Caki2 (cell line): ENCODE results near the gene EDEM1. TPM values are rescaled to one million over a fixed set of nuclear protein-coding genes. Genes with fewer than 3 reads are reported as not detected.

Experiments used
- DNase-seq: peaks from one replicate; pipeline ENCODE4 v3.0.0-alpha.2; 2015; ENCODE audit warnings: low read depth
- in situ Hi-C: cut with HindIII; loops from 2 replicates; pipeline ENCODE4 v1.10.0; 2016; ENCODE audit warnings: low sequenced_read_pairs, low pct_unique_long_range_greater_than_20kb, mixed read lengths
- total RNA-seq: library from RNA; depleted of rRNA; stranded (reverse); fragments of >200 nt; shearing (Covaris generic); gene quantifications from 2 replicates; pipeline ENCODE4 v1.2.3, GENCODE V29; 2014; ENCODE audit warnings: low replicate concordance; rRNA removed

The EDEM1 gene
- total RNA-seq, 1 experiment from 2014 or later, result 15.9 TPM

GRCh38 chr3:5252131-5252530 lies 64.6 kb downstream of the EDEM1 start:
- in situ Hi-C loops, result no loop called here
- no peak for DNase-seq

- in situ Hi-C loops, result no loop called here
- no peak for DNase-seq
Observed at GRCh38 chr3:5254281-5255048, 67.0 kb downstream of the EDEM1 start.

- DNase-seq, result no peak
- in situ Hi-C loops, result no loop called here
Observed at GRCh38 chr3:5255404-5256344, 68.2 kb downstream of the EDEM1 start.

GRCh38 chr3:5258526-5258925 lies 71.0 kb downstream of the EDEM1 start:
- no peak for DNase-seq
- in situ Hi-C loops, result no loop called here

- in situ Hi-C loops, result no loop called here
- DNase-seq, result no peak
Observed at GRCh38 chr3:5260992-5261501, 73.5 kb downstream of the EDEM1 start.

GRCh38 chr3:5262507-5262906 lies 75.0 kb downstream of the EDEM1 start:
- no peak for DNase-seq
- in situ Hi-C loops, result no loop called here

GRCh38 chr3:5264093-5264600 lies 76.6 kb downstream of the EDEM1 start:
- DNase-seq, result no peak
- in situ Hi-C loops, result no loop called here

- in situ Hi-C loops, result no loop called here
- DNase-seq, result no peak
Observed at GRCh38 chr3:5264896-5265770, 77.6 kb downstream of the EDEM1 start.

- DNase-seq, result no peak
- in situ Hi-C loops, result no loop called here
Observed at GRCh38 chr3:5267252-5267651, 79.7 kb downstream of the EDEM1 start.

- in situ Hi-C loops, result no loop called here
- DNase-seq, result no peak
Observed at GRCh38 chr3:5267889-5268288, 80.4 kb downstream of the EDEM1 start.

Other genes starting within 250 kb of the EDEM1 start
- gene BHLHE40, start 208.3 kb upstream of the EDEM1 start, total RNA-seq, result 35.3 and 49.9 TPM in 2 replicates
- 36.5 and 39.9 TPM in 2 replicates for gene ARL8B, start 65.4 kb upstream of the EDEM1 start, total RNA-seq